GM12878 (cell line): ENCODE data around the gene PTCD2. TPM values are rescaled to one million over a fixed set of nuclear protein-coding genes. Genes with fewer than 3 reads are reported as not detected.

Source experiments
- ATAC-seq: fragments of 200-7000 bp; cut with Tn5 transposase; 3 replicates; pipeline ENCODE4 v1.9.1; 2020; ENCODE audit warnings: mild to moderate bottlenecking, moderate library complexity
- BruUV-seq: library from RNA; stranded (reverse); fragments of 400-500 nt; replicated peaks from 2 replicates; lab custom pipeline; 2021; lab: Mats Ljungman, UMichigan
- CTCF ChIA-PET: fragments of 300-600 bp; sonication (Branson Sonifier 250); formaldehyde crosslinking; extraction: SDS; loops from one replicate; lab custom pipeline; 2021; ENCODE audit warnings: inconsistent platforms; lab: Yijun Ruan, JAX
- POLR2A ChIA-PET: fragments of 350-600 bp; formaldehyde crosslinking; extraction: SDS; loops from one replicate; lab custom pipeline; 2021; ENCODE audit warnings: inconsistent platforms; lab: Charles Lee
- RAD21 ChIA-PET: fragments of 300-600 bp; sonication (Branson Sonifier 250); formaldehyde crosslinking; loops from one replicate; lab custom pipeline; 2023; ENCODE audit warnings: antibody characterized with exemption; ENCODE audit not compliant: unreplicated experiment; lab: Charles Lee
- SMC1A ChIA-PET: fragments of 300-600 bp; sonication (Branson Sonifier 250); formaldehyde crosslinking; loops from one replicate; lab custom pipeline; 2023; ENCODE audit not compliant: unreplicated experiment, uncharacterized antibody; lab: Charles Lee
- DNase-seq: peaks from one replicate; pipeline ENCODE4 v3.0.0-alpha.2; 2011; ENCODE audit warnings: low read depth, low spot score
- FAIRE-seq: peaks from 3 replicates; lab custom pipeline; 2011; peaks lifted over from hg19 to GRCh38; lab: Jason Lieb, UNC
- H2AFZ ChIP-seq: 2 replicates; pipeline ENCODE4 v1.6.0; 2011; ENCODE audit warnings: low read depth, low read length, control low read depth; ENCODE audit not compliant: control insufficient read depth
- H3K27ac ChIP-seq: 2 replicates; pipeline ENCODE4 v1.5.1; 2011; ENCODE audit warnings: control low read depth; ENCODE audit not compliant: control insufficient read depth, insufficient read depth
- H3K27me3 ChIP-seq, 2 experiments: replicated peaks in 1 of 2; 2 replicates each; pipeline versions ENCODE4 v1.6.0 to v1.6.1; 2011; ENCODE audit warnings: low read length in 1 of 2; ENCODE audit not compliant: control insufficient read depth in 2 of 2, insufficient read depth in 2 of 2
- H3K36me3 ChIP-seq, 2 experiments: 2 replicates each; pipeline ENCODE4 v1.5.1; 2011; ENCODE audit warnings: low read length in 1 of 2; ENCODE audit not compliant: control insufficient read depth in 2 of 2, insufficient read depth in 2 of 2
- H3K4me1 ChIP-seq: 2 replicates; pipeline ENCODE4 v1.6.1; 2011; ENCODE audit warnings: mild to moderate bottlenecking, low read length, moderate library complexity, mixed read lengths; ENCODE audit not compliant: control insufficient read depth, insufficient read depth
- H3K4me2 ChIP-seq: 2 replicates; pipeline ENCODE4 v1.6.0; 2011; ENCODE audit warnings: control low read depth; ENCODE audit not compliant: control insufficient read depth, insufficient read depth
- H3K4me3 ChIP-seq: fragments of 200-600 bp; sonication (generic); 2 replicates; pipeline ENCODE4 v1.5.1; 2016
- H3K79me2 ChIP-seq: 2 replicates; pipeline ENCODE4 v1.6.0; 2011; ENCODE audit warnings: low read length; ENCODE audit not compliant: control insufficient read depth, insufficient read depth
- H3K9ac ChIP-seq: 2 replicates; pipeline ENCODE4 v1.8.0; 2011; ENCODE audit warnings: low read length, control low read depth, mixed read lengths; ENCODE audit not compliant: control insufficient read depth, insufficient read depth
- H3K9me3 ChIP-seq: replicated peaks from 3 replicates; pipeline ENCODE4 v1.5.1; 2011; ENCODE audit warnings: mild to moderate bottlenecking, low read length; ENCODE audit not compliant: control insufficient read depth, insufficient read depth
- H4K20me1 ChIP-seq: 2 replicates; pipeline ENCODE4 v1.6.0; 2011; ENCODE audit not compliant: control insufficient read depth, insufficient read depth
- CBX3 ChIP-seq: fragments of 200-600 bp; sonication (generic); IDR thresholded peaks from 2 replicates; pipeline ENCODE4 v1.6.1; 2016; ENCODE audit warnings: low read depth, borderline replicate concordance
- CBX5 ChIP-seq: sonication (generic); IDR thresholded peaks from 2 replicates; pipeline ENCODE4 v1.6.1; 2016; ENCODE audit warnings: low read depth, moderate library complexity, mild to moderate bottlenecking, inconsistent platforms
- KAT2A ChIP-seq: conservative IDR thresholded peaks from 2 replicates; pipeline ENCODE4 v1.6.1; 2011; ENCODE audit warnings: low read depth, low read length; ENCODE audit not compliant: control insufficient read depth
- MYB ChIP-seq: fragments of 150-350 bp; IDR thresholded peaks from 2 replicates; pipeline ENCODE4 v1.6.1; 2014; ENCODE audit warnings: mild to moderate bottlenecking, low read depth, low read length, borderline replicate concordance
- NBN ChIP-seq: fragments of 450-650 bp; IDR thresholded peaks from 2 replicates; pipeline ENCODE4 v1.6.1; 2016
- RB1 ChIP-seq: fragments of 450-650 bp; formaldehyde crosslinking; IDR thresholded peaks from 2 replicates; pipeline ENCODE4 v1.6.1; 2017; ENCODE audit warnings: mild to moderate bottlenecking, borderline replicate concordance
- RFX5 ChIP-seq: IDR thresholded peaks from 2 replicates; pipeline ENCODE4 v1.6.1; 2011; ENCODE audit warnings: low read depth, low read length, improper control_type of control experiment
- SMAD1 ChIP-seq: fragments of 450-650 bp; IDR thresholded peaks from 2 replicates; pipeline ENCODE4 v1.6.1; 2018; ENCODE audit warnings: mild to moderate bottlenecking, low read depth; ENCODE audit not compliant: partially characterized antibody
- SMC3 ChIP-seq: IDR thresholded peaks from 2 replicates; pipeline ENCODE4 v1.6.1; 2011; ENCODE audit warnings: low read length, improper control_type of control experiment, borderline replicate concordance
- ZBED1 ChIP-seq: IDR thresholded peaks from 2 replicates; pipeline ENCODE4 v1.6.1; 2016; ENCODE audit warnings: borderline replicate concordance
- WGBS: methylation state at CpG from one replicate; pipeline ENCODE4 v1.1.6; 2016; ENCODE audit warnings: low lambda C conversion rate; ENCODE audit not compliant: insufficient replicate concordance, insufficient coverage; ENCODE audit errors: missing lambda C conversion rate; 5-methylcytosine and 5-hydroxymethylcytosine counted together
- in situ Hi-C: fragments of 300-500 bp; cut with MboI; formaldehyde crosslinking; loops from 9 replicates; pipeline ENCODE4 v1.14.3; 2018; ENCODE audit warnings: mixed read lengths
- intact Hi-C: fragments of 100-400 bp; cut with micrococcal nuclease; formaldehyde crosslinking; loops from one replicate; pipeline ENCODE4 v1.14.2; 2022; ENCODE audit not compliant: unreplicated experiment
- polyA plus RNA-seq, 11 experiments: library from polyadenylated mRNA; depleted of rRNA in 4 of 11; unstranded in 6 of 11; stranded (reverse) in 5 of 11; fragments of >200 nt; fragmentation: Nextera tagmentation in 4 of 11; fragmentation: Illumina TruSeq in 1 of 11; extraction: Ambion mirVana in 4 of 11; extraction: Trizol in 1 of 11; gene quantifications; 1 replicate in 1 of 11; 2 replicates in 10 of 11; pipeline versions ENCODE4 v1.2.1 to v1.2.3, GENCODE V29; 2011 to 2016; ENCODE audit warnings: inconsistent platforms in 2 of 11, missing spikeins in 2 of 11, low read depth in 1 of 11
- total RNA-seq, 4 experiments: library from RNA; depleted of rRNA in 3 of 4; stranded (reverse); fragments of >200 nt in 3 of 4; fragmentation: Illumina TruSeq in 1 of 4; extraction: Trizol in 1 of 4; gene quantifications; 2 replicates each; pipeline versions ENCODE4 v1.2.1 to v1.2.3, GENCODE V29; 2013 to 2021
- TF ChIP-seq, protein P1 (sequence below): IDR thresholded peaks from 2 replicates; pipeline ENCODE4 v1.6.1; 2011; ENCODE audit warnings: low read depth, low read length, improper control_type of control experiment, borderline replicate concordance
- TF ChIP-seq, protein P2 (sequence below), 3 experiments: IDR thresholded peaks in 2 of 3; conservative IDR thresholded peaks in 1 of 3; 2 replicates each; pipeline ENCODE4 v1.5.1; 2011; ENCODE audit warnings: low read depth in 3 of 3, low read length in 3 of 3, mild to moderate bottlenecking in 3 of 3, control low read depth in 2 of 3, moderate library complexity in 2 of 3, inconsistent platforms in 1 of 3, mixed read lengths in 1 of 3; ENCODE audit not compliant: control insufficient read depth in 2 of 3, insufficient read depth in 1 of 3; ENCODE audit errors: extremely low read depth in 1 of 3

The PTCD2 gene
- total and polyA plus RNA-seq, 10 of the 15 experiments (the other 5 are each of a cell fraction or from before 2014, with no cell fraction given) = 8.7 to 15.0 (median 11.9) TPM

DNA sequence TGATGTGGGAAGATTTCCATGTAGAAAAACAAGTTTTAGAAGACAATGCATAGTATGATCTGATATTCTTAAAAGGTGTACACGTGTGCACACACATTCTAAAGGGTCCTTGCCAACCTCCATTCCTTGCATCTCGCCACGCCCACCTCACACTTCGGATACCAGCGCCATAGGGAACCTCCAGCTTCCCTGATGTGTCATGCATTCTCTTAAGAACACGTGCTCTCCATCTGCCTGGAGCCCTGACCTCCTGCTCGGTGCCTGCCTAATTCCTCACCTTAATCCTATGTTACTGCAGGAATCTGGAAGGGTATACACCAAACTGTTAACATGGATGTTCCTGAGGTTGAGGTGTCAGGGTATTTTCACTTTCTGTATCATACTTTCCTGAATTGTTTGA lies 63.1 kb downstream of the PTCD2 start:
- Histone ChIP-seq H3K36me3 (no peaks in the 10 kb centered on the region), H3K27ac (no peak overlapping the region), H3K4me1 (peaks cover 9% of the 10 kb centered on the region)
- POLR2A ChIA-PET = no interaction called here
- in situ Hi-C loops = no loop called here
- no peak for ATAC-seq
- TF ChIP-seq RFX5 (no peak), KAT2A (no peak), MYB (no peak), SMC3 (no peak), SMAD1 (no peak), ZBED1 (no peak), CBX5 (no peak), RB1 (no peak), NBN (no peak), CBX3 (no peak)
- TF ChIP-seq, protein P1, sequence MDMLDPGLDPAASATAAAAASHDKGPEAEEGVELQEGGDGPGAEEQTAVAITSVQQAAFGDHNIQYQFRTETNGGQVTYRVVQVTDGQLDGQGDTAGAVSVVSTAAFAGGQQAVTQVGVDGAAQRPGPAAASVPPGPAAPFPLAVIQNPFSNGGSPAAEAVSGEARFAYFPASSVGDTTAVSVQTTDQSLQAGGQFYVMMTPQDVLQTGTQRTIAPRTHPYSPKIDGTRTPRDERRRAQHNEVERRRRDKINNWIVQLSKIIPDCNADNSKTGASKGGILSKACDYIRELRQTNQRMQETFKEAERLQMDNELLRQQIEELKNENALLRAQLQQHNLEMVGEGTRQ = no peak
- TF ChIP-seq, protein P2, sequence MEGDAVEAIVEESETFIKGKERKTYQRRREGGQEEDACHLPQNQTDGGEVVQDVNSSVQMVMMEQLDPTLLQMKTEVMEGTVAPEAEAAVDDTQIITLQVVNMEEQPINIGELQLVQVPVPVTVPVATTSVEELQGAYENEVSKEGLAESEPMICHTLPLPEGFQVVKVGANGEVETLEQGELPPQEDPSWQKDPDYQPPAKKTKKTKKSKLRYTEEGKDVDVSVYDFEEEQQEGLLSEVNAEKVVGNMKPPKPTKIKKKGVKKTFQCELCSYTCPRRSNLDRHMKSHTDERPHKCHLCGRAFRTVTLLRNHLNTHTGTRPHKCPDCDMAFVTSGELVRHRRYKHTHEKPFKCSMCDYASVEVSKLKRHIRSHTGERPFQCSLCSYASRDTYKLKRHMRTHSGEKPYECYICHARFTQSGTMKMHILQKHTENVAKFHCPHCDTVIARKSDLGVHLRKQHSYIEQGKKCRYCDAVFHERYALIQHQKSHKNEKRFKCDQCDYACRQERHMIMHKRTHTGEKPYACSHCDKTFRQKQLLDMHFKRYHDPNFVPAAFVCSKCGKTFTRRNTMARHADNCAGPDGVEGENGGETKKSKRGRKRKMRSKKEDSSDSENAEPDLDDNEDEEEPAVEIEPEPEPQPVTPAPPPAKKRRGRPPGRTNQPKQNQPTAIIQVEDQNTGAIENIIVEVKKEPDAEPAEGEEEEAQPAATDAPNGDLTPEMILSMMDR (IDR thresholded peaks at IDR 0.05 in 2 of 3, conservative IDR thresholded peaks at IDR 0.05 in 1 of 3; ENCODE audit: control insufficient read depth in 2 of 3, extremely low read depth in 1 of 3, insufficient read depth in 1 of 3, low read depth in 3 of 3, low read length in 3 of 3) = no peak
- TF ChIP-seq, all 136 proteins: peak for 0
- Histone ChIP-seq H3K27me3 (no peaks in the 10 kb centered on the region; a peak in 1 of 4 replicates), H3K79me2 (no peaks in the 10 kb centered on the region), H2AFZ (no peak overlapping the region), H3K4me2 (no peak overlapping the region), H3K9me3 (no peaks in the 10 kb centered on the region), H3K9ac (no peak overlapping the region), H4K20me1 (no peaks in the 10 kb centered on the region), H3K4me3 (no peak overlapping the region)
- BruUV-seq = no TSS peak
- WGBS = 52% methylated on average over 7 of the region's 7 CpGs
- FAIRE-seq (no peak), DNase-seq (no peak)
- RAD21 ChIA-PET = no interaction called here
- intact Hi-C loops = no loop called here
- SMC1A ChIA-PET = interaction anchor here (1.3 to 6.2 kb wide), 2 partner anchors 141 to 172 kb away, joined by 3 to 29 read pairs; no protein-coding TSS in a partner anchor
- CTCF ChIA-PET = interaction anchor here (1.4 kb wide), 1 partner anchor 15 kb away, joined by 3 read pairs; no protein-coding TSS in a partner anchor
